Upper lobe of right lung (tissue), 1 donor: ENCODE data around the gene SHH. TPM values are rescaled to one million over a fixed set of nuclear protein-coding genes. Genes with fewer than 3 reads are reported as not detected.

Experiments used
- ATAC-seq: fragments of 200-7000 bp; cut with Tn5 transposase; one replicate; pipeline ENCODE4 v1.9.1; 2020; ENCODE audit warnings: mild to moderate bottlenecking, moderate library complexity
- DNase-seq: peaks from one replicate; pipeline ENCODE4 v3.0.0-alpha.2; 2020
- H3K27ac ChIP-seq: fragments of 200-600 bp; one replicate; pipeline ENCODE4 v1.8.0; 2022
- H3K27me3 ChIP-seq: fragments of 200-600 bp; one replicate; pipeline ENCODE4 v1.8.0; 2022; ENCODE audit warnings: mild to moderate bottlenecking
- H3K36me3 ChIP-seq: fragments of 200-600 bp; one replicate; pipeline ENCODE4 v1.8.0; 2022
- H3K4me1 ChIP-seq: fragments of 200-600 bp; one replicate; pipeline ENCODE4 v1.8.0; 2022
- H3K4me3 ChIP-seq: fragments of 200-600 bp; one replicate; pipeline ENCODE4 v1.8.0; 2022; ENCODE audit warnings: mild to moderate bottlenecking
- H3K9me3 ChIP-seq: fragments of 200-600 bp; one replicate; pipeline ENCODE4 v1.8.0; 2022
- CTCF ChIP-seq: fragments of 200-600 bp; IDR thresholded peaks from one replicate; pipeline ENCODE4 v1.8.0; 2022; ENCODE audit warnings: antibody characterized with exemption
- intact Hi-C: fragments of 100-400 bp; cut with DNase I; formaldehyde crosslinking; loops from one replicate; pipeline ENCODE4 v1.11.0; 2022
- total RNA-seq: library from RNA; stranded (reverse); fragmentation: NEBNext Ultra II Directional; extraction: Animal tissue kit (Norgen Biotek cat#: 25700); gene quantifications from one replicate; pipeline ENCODE4 v1.2.1, GENCODE V29; 2021
- donor health status: DM: no; HTN: yes; CAD: no; lungs with severe emphysema.

Gene SHH
- total RNA-seq, 1 donor from 2014 or later, result 10.1 TPM

GRCh38 chr7:155797262-155798250 is 14.7 kb downstream of the SHH start:
- intact Hi-C loops, result no loop called here
- no peak for TF ChIP-seq CTCF
- ATAC-seq (peak; percentile 29), DNase-seq (no peak)
- Histone ChIP-seq H3K4me1 (no peaks in the 10 kb centered on the region), H3K27me3 (peaks cover 42% of the 10 kb centered on the region), H3K4me3 (no peak overlapping the region), H3K27ac (no peak overlapping the region), H3K36me3 (no peaks in the 10 kb centered on the region), H3K9me3 (no peaks in the 10 kb centered on the region)

- Histone ChIP-seq H3K36me3 (no peaks in the 10 kb centered on the region), H3K27ac (no peak overlapping the region), H3K27me3 (peaks cover 33% of the 10 kb centered on the region), H3K4me3 (no peak overlapping the region), H3K4me1 (no peaks in the 10 kb centered on the region), H3K9me3 (no peaks in the 10 kb centered on the region)
- TF ChIP-seq CTCF, result peak; percentile 94
- peak; percentile 93 for ATAC-seq
- peak; percentile 85 for DNase-seq
- intact Hi-C loops, result no loop called here
These were observed 15.6 kb downstream of the SHH start for GRCh38 chr7:155796381-155797261.

GRCh38 chr7:155795951-155796350 is 16.3 kb downstream of the SHH start:
- Histone ChIP-seq H3K27ac (no peak overlapping the region), H3K27me3 (peaks cover 26% of the 10 kb centered on the region), H3K36me3 (no peaks in the 10 kb centered on the region), H3K4me1 (no peaks in the 10 kb centered on the region), H3K9me3 (no peaks in the 10 kb centered on the region), H3K4me3 (no peak overlapping the region)
- DNase-seq (no peak), ATAC-seq (no peak)
- no peak for TF ChIP-seq CTCF
- intact Hi-C loops, result no loop called here

- Histone ChIP-seq H3K27me3 (peaks cover 21% of the 10 kb centered on the region), H3K36me3 (no peaks in the 10 kb centered on the region), H3K9me3 (no peaks in the 10 kb centered on the region), H3K27ac (no peak overlapping the region), H3K4me3 (no peak overlapping the region), H3K4me1 (no peaks in the 10 kb centered on the region)
- DNase-seq, result no peak
- TF ChIP-seq CTCF, result no peak
- intact Hi-C loops, result no loop called here
- ATAC-seq, result no peak
These were observed 16.9 kb downstream of the SHH start for GRCh38 chr7:155795401-155795800.

- no peak for TF ChIP-seq CTCF
- Histone ChIP-seq H3K27me3 (peaks cover 17% of the 10 kb centered on the region), H3K9me3 (no peaks in the 10 kb centered on the region), H3K4me1 (no peaks in the 10 kb centered on the region), H3K36me3 (no peaks in the 10 kb centered on the region), H3K27ac (no peak overlapping the region), H3K4me3 (no peak overlapping the region)
- DNase-seq (no peak), ATAC-seq (no peak)
- intact Hi-C loops, result no loop called here
These were observed 18.1 kb downstream of the SHH start for GRCh38 chr7:155794196-155794595.
